KMS-11 (cell line): Measurements from ENCODE around the gene TUBA3E.
"Not testable (repeated sequence)": the region's sequence is repeated elsewhere in the genome, so short reads cannot be mapped to it uniquely, and the experiment has no call there.

Experiments
- H2AFZ ChIP-seq: fragments of 200-600 bp; sonication (generic); 2 replicates; pipeline ENCODE4 v1.6.1; 2016; ENCODE audit warnings: antibody characterized with exemption, mixed run types, low read depth
- H3K27ac ChIP-seq: fragments of 200-600 bp; sonication (generic); 2 replicates; pipeline ENCODE4 v1.6.1; 2016; ENCODE audit warnings: mild to moderate bottlenecking, mixed run types
- H3K27me3 ChIP-seq: fragments of 200-600 bp; sonication (generic); 2 replicates; pipeline ENCODE4 v1.6.1; 2017; ENCODE audit warnings: mild to moderate bottlenecking, low read depth, mixed run types, moderate library complexity; ENCODE audit not compliant: insufficient read depth
- H3K36me3 ChIP-seq: fragments of 200-600 bp; sonication (generic); 2 replicates; pipeline ENCODE4 v1.6.1; 2017; ENCODE audit warnings: mild to moderate bottlenecking, mixed run types; ENCODE audit not compliant: insufficient read depth
- H3K4me1 ChIP-seq: fragments of 200-600 bp; sonication (generic); 2 replicates; pipeline ENCODE4 v1.6.1; 2016; ENCODE audit warnings: mild to moderate bottlenecking, low read depth, mixed run types; ENCODE audit not compliant: poor library complexity, severe bottlenecking
- H3K4me2 ChIP-seq: fragments of 200-600 bp; sonication (generic); 2 replicates; pipeline ENCODE4 v1.7.0; 2016; ENCODE audit warnings: mild to moderate bottlenecking, mixed run types
- H3K4me3 ChIP-seq: fragments of 200-600 bp; sonication (generic); IDR thresholded peaks from 2 replicates; pipeline ENCODE4 v1.6.1; 2017; ENCODE audit warnings: low read depth, low read length, mixed read lengths; ENCODE audit not compliant: insufficient read depth
- H3K79me2 ChIP-seq: fragments of 200-600 bp; sonication (generic); 2 replicates; pipeline ENCODE4 v1.6.1; 2016; ENCODE audit warnings: low read depth, mixed run types; ENCODE audit not compliant: insufficient read depth
- H3K9ac ChIP-seq: fragments of 200-600 bp; sonication (generic); 2 replicates; pipeline ENCODE4 v1.6.1; 2016; ENCODE audit warnings: mild to moderate bottlenecking, mixed run types
- H4K20me1 ChIP-seq: fragments of 200-600 bp; sonication (generic); 2 replicates; pipeline ENCODE4 v1.6.1; 2016; ENCODE audit warnings: mild to moderate bottlenecking, mixed run types; ENCODE audit not compliant: insufficient read depth
- CTCF ChIP-seq: fragments of 200-600 bp; sonication (generic); conservative IDR thresholded peaks from 2 replicates; pipeline ENCODE4 v1.6.1; 2017; ENCODE audit warnings: low read depth, mild to moderate bottlenecking, antibody characterized with exemption, low read length, moderate library complexity, mixed read lengths

Gene TUBA3E

GRCh38 chr2:130185896-130186295, 12.3 kb downstream of the TUBA3E start:
- no peaks in the 10 kb centered on the region for H3K4me1 ChIP-seq
- peaks cover 27% of the 10 kb centered on the region for H3K79me2 ChIP-seq
- no peak overlapping the region for H3K27ac ChIP-seq
- H3K9ac ChIP-seq, result no peak overlapping the region
- H3K27me3 ChIP-seq, result no peaks in the 10 kb centered on the region
- no peak overlapping the region for H3K4me2 ChIP-seq
- no peak overlapping the region for H3K4me3 ChIP-seq
- H2AFZ ChIP-seq, result no peak overlapping the region
- no peaks in the 10 kb centered on the region for H4K20me1 ChIP-seq
- no peak for TF ChIP-seq CTCF
- no peaks in the 10 kb centered on the region for H3K36me3 ChIP-seq

GRCh38 chr2:130185436-130185835, 12.8 kb downstream of the TUBA3E start:
- H3K27ac ChIP-seq, result no peak overlapping the region
- H3K4me2 ChIP-seq, result no peak overlapping the region
- no peaks in the 10 kb centered on the region for H4K20me1 ChIP-seq
- H3K4me3 ChIP-seq, result no peak overlapping the region
- H3K9ac ChIP-seq, result no peak overlapping the region
- H3K27me3 ChIP-seq, result no peaks in the 10 kb centered on the region
- H3K4me1 ChIP-seq, result peaks cover 3% of the 10 kb centered on the region
- no peak for TF ChIP-seq CTCF
- no peak overlapping the region for H2AFZ ChIP-seq
- peaks cover 31% of the 10 kb centered on the region for H3K79me2 ChIP-seq
- H3K36me3 ChIP-seq, result no peaks in the 10 kb centered on the region

GRCh38 chr2:130183512-130184373, 14.5 kb downstream of the TUBA3E start:
- TF ChIP-seq CTCF, result no peak
- Histone ChIP-seq H3K79me2 (peaks cover 48% of the 10 kb centered on the region), H3K36me3 (no peaks in the 10 kb centered on the region), H3K27me3 (no peaks in the 10 kb centered on the region), H2AFZ (no peak overlapping the region), H3K4me3 (no peak overlapping the region), H3K4me1 (peaks cover 6% of the 10 kb centered on the region), H3K4me2 (peak overlapping the region; percentile 51; the same call in 1 of the 2 replicates), H3K27ac (no peak overlapping the region), H4K20me1 (no peaks in the 10 kb centered on the region), H3K9ac (peak overlapping the region; percentile 86; the same call in 1 of the 2 replicates)

- H3K4me3 ChIP-seq, H3K4me1 ChIP-seq, H3K36me3 ChIP-seq, H2AFZ ChIP-seq, H4K20me1 ChIP-seq, H3K27me3 ChIP-seq: not testable (repeated sequence)
- peaks cover 56% of the 10 kb centered on the region for H3K79me2 ChIP-seq
- peak overlapping the region; percentile 51 for H3K4me2 ChIP-seq
- peak overlapping the region; percentile 22; the same call in 1 of the 2 replicates for H3K27ac ChIP-seq
- H3K9ac ChIP-seq, result peak overlapping the region; percentile 86; the same call in 1 of the 2 replicates
Measured at GRCh38 chr2:130182826-130183511, 15.3 kb downstream of the TUBA3E start.
